GM12872 (cell line): ENCODE measurements around the gene RPL4.

Source experiments
- TF ChIP-seq, protein P1 (sequence below): IDR thresholded peaks from 3 replicates; pipeline ENCODE4 v1.5.1; 2011; ENCODE audit warnings: low read depth, mild to moderate bottlenecking, low read length, moderate library complexity; ENCODE audit not compliant: insufficient read depth

The RPL4 gene

GRCh38 chr15:66514586-66514985 lies 9.9 kb upstream of the RPL4 start:
- TF ChIP-seq, protein P1, sequence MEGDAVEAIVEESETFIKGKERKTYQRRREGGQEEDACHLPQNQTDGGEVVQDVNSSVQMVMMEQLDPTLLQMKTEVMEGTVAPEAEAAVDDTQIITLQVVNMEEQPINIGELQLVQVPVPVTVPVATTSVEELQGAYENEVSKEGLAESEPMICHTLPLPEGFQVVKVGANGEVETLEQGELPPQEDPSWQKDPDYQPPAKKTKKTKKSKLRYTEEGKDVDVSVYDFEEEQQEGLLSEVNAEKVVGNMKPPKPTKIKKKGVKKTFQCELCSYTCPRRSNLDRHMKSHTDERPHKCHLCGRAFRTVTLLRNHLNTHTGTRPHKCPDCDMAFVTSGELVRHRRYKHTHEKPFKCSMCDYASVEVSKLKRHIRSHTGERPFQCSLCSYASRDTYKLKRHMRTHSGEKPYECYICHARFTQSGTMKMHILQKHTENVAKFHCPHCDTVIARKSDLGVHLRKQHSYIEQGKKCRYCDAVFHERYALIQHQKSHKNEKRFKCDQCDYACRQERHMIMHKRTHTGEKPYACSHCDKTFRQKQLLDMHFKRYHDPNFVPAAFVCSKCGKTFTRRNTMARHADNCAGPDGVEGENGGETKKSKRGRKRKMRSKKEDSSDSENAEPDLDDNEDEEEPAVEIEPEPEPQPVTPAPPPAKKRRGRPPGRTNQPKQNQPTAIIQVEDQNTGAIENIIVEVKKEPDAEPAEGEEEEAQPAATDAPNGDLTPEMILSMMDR, result no peak

DNA sequence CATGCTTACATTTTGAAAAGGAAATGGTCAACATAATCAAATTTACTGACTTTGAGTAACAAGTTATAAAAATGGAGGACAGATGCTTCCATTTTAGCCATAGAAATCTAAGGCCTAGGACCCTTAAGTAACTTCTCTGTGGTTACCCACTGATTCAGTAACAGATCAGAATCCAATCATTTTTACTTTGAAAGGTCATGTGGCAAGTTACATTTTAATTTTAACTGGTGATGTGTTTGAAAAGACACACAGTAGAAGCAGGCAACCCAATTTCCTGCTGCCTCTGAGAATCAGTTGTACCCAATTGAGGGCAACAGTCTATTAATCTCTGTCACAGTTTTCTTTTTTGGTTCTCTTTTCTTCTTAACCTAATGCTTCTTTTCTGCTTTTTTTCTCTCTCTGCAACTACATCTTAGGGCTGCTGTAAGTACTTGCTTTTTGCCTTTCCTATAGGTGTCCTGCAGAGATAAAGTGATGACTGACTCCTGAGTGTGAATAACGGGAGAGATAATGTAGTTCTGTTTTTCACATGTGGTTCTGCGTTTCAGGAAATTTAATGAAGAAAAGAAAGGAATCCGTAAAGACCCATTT lies 3.7 kb upstream of the RPL4 start:
- TF ChIP-seq, protein P1, result no peak

GRCh38 chr15:66505818-66506217 lies 1.2 kb upstream of the RPL4 start:
- TF ChIP-seq, protein P1, result no peak

DNA sequence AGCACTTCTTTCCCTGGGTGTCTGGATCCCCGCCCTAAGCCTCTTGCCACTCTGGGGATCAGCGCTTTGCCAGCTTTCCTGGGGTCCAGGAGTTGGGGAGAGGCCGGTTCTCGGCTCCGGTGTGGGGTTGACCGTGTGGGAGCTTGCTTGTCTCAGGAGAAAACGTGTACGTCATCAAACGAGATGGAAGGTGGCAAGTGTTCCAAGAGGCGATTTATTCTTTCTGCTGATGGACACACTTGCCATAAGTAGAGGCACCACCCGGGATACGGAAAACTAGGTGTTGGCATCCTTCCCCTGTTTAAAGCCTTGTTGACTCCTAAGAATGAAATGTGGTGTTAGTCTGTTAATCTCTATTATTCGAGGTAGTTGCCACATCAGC lies 766 bp upstream of the RPL4 start:
- TF ChIP-seq, protein P1, result no peak

DNA sequence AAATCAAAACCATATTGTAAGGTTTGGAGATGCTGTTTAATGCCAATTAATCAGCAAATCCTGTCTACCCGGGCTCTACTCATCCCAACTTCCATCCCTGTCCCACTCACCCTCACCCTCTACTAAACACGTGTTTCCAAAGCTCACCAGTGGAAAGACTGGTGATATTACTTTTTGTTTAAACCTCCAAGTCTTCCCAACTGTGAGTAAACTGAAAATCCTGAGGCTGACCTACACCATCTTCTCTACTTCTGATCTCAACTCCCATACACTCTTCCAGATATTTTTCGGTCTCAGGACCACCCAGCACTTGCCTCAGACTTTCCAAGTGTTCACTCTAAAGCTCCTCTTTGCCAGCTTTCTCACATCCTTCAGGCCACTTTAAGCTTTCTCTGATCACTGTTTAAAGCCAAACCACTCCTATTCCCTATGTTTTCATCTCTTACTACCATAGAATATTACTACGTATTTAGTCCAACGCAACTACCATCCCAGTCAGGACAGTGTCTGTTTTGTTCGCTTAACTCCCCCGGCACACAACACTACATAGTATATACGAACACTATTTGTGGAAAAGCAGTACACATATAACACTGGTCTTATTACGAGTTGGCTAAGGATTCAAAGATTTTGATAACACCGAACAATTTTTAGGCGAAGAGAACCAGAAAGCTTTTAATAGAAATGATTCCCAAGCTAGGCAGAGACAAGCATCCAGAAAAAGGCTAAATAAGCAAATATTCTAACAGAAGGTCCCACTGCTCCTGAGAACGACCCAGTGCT lies 684 bp downstream of the RPL4 start:
- TF ChIP-seq, protein P1, result no peak

- TF ChIP-seq, protein P1, result no peak
Measured at GRCh38 chr15:66502491-66502890, 2.2 kb downstream of the RPL4 start.

DNA sequence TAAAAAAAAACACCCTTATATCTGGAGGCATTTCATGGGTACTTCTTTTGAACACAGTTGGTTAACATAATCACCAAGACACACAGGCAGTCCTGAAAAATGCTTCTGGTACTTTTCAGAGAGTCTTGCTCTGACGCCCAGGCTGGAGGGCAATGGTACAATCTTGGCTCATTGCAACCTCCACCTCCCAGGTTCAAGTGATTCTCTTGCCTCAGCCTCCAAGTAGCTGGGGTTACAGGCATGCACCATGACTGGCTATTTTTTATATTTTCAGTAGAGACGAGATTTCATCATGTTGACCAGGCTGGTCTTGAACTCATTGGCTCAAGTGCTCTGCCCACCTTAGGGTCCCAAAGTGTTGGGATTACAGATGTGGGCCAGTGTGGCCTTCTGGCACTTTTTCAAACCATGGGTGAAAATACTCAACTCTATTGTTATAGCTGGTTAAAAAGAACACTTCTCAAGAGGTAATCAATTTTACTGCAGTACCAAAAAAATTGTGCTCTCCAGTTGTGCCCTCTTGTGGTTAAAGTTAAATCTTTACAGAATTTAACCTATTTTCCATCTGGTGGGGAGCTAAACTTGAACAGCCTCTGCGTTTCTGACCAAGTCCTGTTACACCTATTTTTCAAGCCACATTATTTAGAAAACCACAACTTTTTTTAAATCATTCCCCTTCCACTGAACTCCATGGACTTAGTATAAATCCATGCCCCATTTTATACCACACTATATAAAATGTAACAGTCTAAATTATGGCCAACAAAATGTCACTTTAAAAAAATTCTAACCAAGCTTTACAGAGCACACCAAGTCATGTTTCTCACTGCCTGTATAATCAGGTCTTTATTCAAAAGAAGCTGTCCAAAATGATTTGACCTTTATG lies 5.9 kb downstream of the RPL4 start:
- TF ChIP-seq, protein P1, result peak; percentile 36; the same call in 2 of the 3 replicates
